Inferior parietal cortex (tissue), 1 donor: ENCODE measurements around the gene SHOX.

ENCODE experiments used
- DNase-seq: peaks from one replicate; pipeline ENCODE4 v3.0.0-alpha.2; 2016; ENCODE audit errors: extremely low spot score

The SHOX gene

DNA sequence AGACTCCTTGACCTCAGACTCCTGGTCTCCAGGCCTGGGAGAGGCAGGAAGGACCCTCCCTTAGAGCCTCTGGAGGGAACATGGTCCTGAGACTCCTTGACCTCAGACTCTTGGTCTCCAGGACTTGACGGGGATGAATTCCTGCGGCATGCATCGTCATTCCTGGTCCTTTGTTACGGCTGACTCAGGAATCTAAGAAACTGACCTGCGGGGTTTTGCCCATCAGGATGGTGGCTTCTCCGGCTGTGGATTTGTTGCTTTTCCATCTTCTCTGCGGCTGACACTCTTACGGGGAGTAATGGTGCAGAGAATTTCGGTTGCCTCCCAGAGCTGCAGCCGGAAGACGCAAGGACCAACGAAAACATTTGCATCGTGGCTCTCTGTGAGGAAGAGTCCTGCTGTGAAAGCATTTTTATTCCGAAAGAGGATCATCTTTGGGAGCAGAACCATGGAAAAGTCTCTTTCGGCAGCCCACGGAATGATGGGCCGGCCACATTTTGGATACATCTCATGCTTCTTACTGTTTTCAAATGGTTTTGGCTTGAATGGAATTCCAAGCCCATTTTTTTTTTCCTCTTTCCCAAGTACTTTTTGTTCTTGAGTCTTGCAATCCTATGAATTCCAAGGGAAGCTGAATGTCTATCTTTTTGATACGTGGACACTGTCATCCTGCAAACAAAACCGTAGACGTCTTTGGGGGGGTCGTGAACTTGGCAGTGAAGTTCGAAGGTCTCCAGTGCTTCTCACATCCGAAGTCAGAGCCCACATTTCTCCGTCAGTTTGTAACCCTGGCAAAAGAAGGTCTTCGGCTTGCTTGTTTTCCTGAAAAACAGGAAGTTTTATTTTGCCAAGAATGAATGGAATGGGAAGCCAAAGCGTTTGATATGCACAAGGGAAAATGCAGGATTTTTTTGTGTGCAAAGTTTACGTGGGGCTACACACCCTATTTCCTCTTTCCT, 36.5 kb downstream of the SHOX start:
- DNase-seq = no peak

DNA sequence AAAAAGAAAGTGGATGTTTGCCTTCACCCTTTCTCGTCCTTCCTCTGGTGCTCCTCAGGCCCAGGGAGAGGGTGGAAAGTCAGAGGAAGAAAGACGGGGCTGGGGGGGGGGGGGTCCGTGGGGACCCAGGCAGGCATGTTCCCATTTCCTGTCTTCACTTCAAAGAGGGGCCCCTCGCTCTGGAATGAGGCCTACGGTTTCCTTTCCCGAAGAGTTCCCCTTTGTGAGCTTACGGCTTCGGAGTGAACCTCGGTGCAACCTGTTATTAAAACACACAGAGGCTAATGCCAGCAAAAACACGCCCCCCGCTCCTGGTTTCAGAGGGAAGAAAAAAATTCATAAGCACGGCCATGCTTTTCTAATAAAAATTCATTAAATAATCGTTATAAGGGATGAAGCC, 40.1 kb downstream of the SHOX start:
- no peak for DNase-seq

DNA sequence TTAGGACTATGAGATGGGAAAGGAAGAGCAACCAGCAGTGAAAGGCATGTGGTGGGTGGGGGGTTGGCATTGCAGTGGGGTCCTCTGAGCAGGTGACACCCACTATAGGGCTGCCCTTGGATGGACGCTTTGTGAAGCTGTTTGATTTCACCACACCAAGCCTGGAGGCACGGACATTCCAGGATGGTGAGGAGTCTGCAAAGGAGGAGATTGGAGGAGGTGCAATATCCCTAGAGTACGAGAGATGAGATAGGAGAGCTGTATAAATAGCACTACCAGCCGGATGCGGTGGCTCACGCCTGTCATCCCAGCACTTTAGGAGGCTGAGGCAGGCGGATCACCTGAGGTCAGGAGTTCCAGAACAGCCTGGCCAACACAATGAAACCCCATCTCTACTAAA, 42.3 kb downstream of the SHOX start:
- DNase-seq = no peak

DNA sequence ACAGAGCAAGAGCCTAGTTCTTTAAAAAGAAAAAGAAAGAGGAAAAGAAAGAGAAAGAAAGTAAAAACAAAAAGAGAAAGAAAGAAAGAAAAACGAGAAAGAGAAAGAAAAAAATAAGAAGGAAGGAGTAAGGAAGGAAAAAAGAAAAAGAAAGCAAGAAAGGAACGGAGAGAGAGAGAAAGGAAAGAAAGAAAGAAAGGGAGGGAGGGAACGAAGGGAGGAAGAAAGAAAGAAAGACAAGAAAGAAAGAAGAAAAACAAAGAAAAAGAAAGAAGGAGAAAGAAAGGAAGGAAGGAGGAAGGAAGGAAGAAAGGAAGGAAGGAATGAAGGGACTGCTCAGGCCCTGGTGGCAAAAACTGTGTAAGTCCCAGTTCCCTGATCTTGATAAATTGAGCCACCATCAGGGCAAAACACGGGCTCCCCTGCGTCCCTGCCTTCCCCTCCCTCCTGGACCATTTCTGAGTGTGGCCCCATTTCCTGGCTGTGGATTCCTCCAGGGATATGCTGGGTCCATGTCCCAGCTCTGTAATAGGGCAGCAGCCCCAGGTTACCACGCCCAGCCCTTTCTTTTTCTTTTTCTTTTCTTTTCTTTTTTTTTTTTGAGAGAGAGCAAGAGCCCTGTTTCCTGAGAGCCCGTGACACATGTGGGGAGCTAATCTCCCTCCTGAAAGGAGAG, 44.8 kb downstream of the SHOX start:
- DNase-seq = no peak

DNA sequence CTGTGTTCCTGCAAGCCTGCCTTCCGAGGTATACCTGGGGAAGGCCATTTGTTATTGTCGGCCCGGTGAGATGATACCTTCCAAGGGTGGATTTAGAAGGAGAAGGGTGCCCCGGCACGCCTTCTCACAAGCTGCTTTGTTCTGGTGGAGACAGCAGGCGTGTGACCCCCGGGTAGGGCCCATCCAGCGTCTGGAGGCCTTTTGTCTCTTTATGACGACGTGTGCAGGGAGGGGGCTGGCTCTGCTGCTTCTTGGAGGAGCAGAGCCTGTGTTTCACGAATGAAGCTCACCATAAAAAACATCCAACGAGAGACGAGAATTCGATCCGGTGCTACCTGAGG, 45.3 kb downstream of the SHOX start:
- no peak for DNase-seq

DNA sequence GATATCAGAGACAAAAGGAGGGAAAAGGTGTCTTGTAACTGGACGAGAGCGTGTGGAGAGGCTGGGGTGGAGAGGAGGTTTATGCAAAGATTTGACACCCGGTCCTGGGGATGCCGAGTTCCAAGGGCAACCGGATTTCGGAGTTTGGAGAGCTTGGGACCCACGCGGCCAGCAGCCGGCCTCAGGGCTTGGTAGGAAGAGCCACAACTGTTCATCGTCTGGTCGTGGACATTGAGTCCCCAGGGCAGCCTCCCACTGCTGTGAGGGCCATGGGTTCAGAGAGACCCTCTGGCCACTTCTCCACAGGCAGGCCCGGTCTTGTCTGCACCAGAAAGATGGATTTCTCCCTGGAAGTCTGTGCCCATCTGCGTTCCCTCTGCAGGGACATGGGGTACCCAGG, 46.8 kb downstream of the SHOX start:
- DNase-seq = no peak

DNA sequence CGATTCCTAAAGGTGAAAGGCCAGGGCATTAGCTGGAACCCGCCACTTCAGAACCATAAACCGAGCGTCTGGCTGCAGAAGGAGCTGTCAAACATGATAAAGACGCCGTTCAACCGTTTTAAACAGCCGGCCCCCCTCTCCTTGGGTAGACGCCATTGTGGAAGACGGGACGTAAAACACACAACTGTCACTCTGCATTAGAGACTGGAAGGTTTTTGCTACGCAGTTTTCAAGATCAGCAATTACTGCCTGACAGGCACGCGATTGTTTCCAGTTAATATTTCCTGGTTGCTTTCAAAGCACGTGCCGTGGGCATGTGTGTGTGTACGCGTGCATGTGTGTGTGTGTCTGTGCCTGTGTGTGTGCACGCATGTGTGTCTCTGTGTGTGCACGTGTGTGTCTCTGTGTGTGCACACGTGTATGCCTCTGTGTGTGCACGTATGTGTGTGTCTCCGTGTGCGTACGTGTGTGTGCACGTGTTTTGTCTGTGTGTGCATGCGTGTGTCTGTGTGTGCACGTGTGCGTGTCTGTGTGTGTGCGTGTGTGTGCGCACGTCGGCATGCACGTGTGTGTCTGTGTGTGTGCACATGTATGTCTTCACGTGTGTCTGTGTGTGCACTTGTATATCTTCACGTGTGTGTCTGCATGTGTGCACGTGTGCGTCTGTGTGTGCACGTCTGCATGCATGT, 48.8 kb downstream of the SHOX start:
- DNase-seq = no peak

DNA sequence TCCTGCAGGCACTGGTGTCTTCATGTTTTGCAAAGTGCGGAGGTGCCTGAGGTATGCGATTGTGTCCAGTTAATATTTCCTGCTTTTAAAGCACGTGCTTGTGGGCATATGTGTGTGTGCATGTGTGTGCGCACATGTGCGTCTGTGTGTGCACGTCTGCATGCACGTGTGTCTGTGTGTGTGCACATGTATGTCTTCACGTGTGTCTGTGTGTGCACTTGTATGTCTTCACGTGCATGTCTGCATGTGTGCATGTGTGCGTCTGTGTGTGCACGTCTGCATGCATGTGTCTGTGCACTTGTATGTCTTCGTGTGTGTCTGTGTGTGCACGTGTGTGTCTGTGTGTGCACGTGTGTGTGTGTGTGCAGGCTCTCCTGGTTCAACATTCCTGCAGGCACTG, 49.5 kb downstream of the SHOX start:
- no peak for DNase-seq

DNA sequence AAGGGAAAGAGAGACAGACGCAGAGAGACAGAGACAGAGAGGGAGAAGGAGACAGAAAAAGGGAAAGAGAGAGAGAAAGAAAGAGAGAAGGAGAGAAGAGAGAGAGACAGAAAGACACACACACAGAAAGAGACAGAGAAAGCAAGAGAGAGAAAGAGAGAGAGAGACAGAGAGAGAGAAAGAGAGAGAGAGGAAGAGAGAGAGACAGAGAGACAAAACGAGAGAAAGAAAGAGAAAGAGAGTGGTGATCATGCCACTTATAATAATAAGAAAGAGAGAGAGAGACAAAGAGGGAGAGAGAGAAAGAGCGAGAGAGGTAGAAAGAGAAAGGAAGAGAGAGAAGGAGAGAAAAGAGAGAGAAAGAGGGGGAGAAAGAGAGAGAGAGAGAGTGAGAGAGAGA, 51.4 kb downstream of the SHOX start:
- DNase-seq = no peak

DNA sequence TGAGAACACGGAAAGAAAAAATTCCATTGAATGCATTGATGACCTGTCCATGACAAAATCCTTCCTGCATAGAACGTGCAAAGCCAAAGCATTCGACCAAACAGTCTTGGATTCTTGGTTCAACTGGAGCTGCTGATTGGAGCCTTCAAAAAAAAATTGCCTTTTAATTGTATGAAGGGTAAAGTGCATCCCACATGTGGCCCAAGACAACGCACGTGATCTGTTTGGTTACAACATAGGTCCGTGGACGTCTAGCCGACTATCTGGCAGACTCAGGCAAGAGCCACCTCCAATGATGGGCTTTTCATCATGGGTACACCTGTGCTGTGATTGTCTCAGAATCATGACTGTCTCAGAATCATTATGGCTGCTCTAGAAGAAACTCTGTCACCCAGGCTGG, 52.3 kb downstream of the SHOX start:
- DNase-seq = no peak

DNA sequence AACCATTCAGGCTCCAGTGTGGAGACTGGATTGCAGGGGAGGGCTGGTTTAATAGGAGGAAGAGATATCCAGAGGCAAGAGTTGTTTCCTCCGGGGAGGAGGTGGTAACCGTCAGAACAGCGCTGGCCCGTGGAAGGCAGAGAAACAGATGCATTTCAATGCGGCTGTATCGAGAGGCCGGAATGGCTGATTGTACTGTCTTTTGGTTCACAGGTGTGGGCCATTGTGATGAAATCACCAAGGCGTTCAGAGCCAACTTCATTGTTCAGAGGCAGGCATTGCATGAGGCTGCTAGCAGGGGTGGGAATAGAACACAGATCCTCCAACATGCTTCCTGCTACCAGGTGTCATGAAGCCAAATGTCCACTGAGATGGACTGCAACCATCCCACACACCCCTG, 53.0 kb downstream of the SHOX start:
- DNase-seq = no peak

DNA sequence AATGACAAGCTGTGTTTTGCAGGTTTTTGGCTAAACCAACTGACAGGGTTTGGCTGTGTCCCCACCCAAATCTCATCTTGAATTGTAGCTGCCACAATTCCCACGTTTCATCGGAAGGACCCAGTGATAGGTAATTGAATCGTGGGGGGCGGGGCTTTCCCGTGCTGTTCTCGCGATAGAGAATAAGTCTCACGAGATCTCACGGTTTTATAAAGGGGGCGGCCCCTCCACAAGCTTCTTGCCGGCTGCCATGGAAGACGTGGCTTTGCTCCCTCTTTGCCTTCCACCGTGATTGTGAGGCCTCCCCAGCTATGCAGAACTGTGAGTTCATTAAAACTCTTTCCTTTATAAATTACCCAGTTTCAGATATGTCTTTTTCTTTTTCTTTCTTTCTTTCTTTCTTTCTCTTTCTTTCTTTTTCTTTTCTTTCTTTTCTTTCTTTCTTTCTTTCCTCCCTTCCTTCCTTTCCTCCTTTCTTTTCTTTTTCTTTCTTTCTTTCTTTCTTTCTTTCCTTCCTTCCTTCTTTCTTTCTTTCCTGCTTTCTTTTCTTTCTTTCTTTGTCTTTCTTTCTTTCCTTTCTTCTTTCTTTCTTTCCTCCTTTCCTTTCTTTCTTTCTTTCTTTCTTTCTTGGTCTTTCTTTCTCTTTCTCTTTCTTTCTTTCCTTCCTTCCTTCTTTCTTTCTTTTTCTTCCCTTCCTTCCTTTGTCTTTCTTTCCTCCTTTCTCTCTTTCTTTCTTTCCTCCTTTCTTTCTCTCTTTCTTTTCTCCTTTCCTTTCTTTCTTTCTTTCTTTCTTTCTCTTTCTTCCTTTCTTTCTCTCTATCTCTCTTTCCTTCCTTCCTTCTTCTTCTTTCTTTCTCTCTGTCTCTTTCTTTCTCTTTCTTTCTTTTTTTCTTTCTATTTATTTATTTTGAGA, 54.8 kb downstream of the SHOX start:
- no peak for DNase-seq

DNA sequence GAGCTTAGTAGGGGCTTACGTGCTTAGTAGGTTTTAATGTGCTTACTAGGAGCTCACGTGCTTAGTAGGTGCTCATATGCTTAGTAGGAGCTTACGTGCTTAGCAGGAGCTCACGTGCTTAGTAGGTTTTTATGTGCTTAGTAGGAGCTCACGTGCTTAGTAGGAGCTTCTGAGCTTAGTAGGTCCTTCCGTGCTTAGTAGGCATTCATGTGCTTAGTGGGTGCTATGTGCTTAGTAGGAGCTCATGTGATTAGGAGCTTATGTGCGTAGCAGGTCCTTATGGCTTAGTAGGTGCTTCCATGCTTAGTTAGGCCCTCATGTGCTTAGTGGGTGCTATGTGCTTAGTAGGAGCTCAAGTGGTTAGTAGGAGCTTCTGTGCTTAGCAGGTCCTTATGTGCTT, 59.4 kb downstream of the SHOX start:
- DNase-seq = no peak

DNA sequence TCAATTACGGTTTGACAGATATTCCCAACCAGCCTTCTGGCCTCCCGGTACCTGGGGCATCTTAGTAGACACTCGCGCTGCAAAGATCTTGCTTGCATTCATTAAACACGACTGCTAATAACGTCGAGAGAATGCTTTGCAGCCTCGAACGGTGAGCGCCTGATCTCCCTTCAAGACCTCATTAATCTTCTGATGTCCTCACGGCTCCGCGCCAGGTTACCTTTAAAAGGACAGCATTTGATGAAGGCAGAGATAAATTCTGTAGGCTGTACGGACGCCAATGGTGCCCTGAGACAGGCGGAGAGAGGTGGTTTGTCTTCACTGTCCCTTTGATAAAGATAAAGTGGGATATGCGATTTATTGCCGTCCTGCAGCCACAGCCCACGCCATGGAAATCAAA, 64.2 kb downstream of the SHOX start:
- no peak for DNase-seq

DNA sequence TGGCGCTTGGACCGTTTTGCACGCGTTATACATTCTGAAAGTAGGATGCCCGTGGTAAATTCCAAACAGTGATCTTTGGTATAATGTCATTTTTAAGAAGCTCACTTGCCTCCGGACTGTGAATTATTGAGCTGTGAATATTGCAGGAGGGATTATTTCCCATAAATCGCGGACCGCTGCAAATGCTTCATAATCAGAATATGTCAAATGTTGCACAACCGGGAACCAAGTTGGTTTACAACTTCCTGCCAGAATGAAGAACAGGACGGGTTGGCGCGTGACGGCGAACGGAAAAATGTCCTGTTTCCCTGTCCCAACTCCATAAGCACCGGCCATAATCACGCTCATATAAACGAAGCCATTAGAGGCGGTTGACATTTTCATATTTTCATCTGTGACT, 67.6 kb downstream of the SHOX start:
- DNase-seq = no peak

DNA sequence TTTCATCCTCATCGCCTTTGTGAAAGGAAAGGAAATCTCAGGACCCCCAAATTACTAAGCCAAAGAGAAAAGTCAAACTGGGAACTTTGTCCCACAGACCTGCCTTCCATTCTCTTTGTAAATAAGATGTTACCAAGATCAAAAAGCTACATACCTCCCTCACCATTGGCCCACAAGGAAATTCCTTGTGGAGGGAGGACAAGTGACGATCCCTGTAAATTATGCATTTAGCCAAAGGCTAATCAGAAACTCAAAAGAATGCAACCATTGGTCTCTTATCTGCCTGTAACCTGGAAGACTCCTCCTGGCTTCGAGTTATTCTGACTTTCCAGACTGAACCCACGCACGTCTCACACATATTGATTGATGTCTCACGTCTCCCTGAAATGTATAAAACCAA, 70.3 kb downstream of the SHOX start:
- DNase-seq = no peak

DNA sequence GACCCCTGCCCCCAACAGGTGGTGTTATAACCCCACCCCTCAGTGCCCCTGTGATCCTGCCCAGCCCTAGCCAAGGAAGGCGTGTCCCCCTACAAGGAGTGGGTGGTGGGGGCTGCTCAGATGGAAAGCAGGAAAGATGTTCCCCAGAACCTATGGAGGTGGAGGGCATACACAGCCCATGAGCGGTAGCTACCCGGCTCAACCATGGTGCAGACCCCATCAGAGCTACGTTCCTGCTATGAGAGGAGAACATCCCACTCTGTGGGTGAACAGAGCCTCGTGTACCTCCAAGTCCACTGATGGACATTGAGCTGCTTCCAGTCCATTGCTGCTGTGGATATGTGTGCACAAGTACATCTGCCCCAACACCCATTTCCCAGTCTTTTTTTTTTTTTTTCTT, 71.1 kb downstream of the SHOX start:
- DNase-seq = no peak

DNA sequence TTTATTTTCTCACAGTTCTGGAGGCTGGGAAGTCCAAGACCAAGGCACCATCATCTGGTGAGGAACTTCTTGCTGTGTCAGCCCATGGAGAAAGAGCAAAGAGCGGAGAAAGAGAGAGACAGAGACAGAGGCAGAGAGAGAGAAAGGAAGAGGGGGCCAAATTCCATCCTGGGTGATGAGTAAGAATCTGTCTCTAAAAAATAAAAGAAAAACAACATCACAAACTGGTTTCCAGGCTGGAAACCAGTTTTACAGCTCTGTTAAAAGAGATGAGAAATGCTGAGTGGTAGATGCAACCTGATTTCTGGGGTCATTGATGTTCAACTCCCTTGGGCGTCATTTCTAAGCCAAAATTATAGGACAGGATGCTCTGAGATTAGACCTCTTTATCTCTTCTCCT, 72.9 kb downstream of the SHOX start:
- no peak for DNase-seq

DNA sequence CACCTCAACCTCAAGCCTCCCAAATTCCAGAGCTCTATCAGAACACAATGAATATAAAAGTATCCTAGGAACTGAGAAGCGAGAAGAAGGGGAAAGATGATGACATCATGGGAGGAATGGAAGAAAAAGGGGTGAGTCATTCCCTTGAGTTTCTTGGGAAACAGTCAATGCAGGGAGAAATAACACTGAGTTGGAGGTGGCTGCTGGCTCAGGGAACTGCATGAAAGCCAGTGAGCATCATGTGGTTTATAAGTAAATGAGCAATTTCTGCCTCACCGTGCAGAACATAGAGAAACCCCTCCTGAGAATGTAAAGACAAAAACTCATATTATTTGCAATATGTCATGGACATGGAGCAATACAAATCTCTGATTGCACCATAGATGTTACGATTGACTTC, 73.3 kb downstream of the SHOX start:
- no peak for DNase-seq
